Stimulated activated CD8-positive, alpha-beta memory T cell treated with anti-CD3 and anti-CD28 coated beads, Interleukin-4, amount 100 ng/mL, for 24 hours (primary cell): ENCODE results near the gene FAM181A.
A peak's percentile ranks its signal among the peaks of the same experiment; 100 is the strongest.

Experiments
- DNase-seq: peaks from one replicate; pipeline ENCODE4 v3.0.0-alpha.2; 2020; ENCODE audit warnings: low read depth

FAM181A gene

DNA sequence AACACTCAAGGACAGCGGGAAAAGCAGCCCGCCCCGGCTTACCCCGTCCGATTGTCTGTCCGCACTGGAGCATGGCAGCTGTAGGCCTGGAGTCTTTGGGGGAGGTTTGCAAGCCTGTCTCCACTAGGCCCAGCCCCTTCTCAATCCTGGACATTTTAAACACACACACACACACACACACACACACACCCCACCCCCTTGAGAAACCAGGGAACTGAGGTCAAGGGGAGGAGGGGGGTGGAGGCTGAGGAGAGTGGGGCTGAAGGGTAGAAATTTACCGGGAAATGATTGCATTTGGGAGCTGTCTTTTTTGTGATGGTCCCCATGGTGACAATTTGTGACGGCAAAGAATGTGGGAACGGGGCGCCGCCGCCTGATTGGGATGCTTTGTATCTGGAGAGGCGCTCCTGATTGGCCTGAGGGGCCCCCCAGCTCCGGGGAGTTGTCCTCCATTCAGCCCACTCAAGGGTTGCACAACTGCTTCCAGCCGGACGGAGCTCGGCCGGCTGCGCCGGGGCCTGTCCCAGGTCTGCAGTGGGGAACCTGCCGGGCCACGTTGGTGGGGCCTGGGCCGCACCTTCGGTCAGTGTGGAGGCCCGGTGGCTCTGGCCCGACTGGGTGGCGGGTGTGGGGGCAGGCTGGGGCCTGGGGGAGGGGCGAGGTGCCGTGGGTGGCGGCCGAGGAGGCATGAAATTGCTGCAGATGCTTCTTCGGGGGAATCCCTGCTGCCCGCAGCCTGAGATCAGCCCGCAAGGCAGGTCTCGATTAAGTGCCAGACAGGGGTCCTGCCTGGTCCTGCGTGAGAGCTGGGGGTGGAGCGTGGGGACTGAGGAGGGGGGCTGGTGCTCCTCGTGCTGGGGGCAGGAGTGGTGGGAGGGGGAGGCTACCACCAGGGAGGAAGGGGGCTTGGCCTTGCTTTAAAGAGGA, at the start of gene FAM181A:
FAM181A (plus strand) TSS at position 472 of the 927 bp plus-strand sequence. CDS start 942 bp downstream, outside the sequence.
- DNase-seq: no peak

DNA sequence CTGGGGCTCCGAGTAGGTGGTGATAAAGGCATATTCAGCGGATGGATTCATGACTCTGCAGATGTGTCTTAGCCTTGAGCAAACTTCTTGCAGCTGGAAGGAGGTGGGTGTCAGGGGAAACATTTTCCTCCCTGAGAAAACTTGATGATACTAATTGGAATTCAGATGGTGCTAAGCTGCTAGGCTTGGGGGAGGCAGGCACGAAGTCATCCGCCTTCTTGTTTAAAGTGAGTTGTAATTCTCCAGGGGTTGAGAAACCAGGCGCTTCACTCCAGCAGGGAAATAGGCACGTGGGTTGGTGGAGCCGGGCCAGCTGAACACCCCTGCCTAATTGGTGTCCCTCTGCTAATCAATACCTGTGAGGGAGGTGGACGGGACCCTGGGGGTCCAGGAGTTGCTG, 48.9 kb upstream of the FAM181A start:
- no peak for DNase-seq

DNA sequence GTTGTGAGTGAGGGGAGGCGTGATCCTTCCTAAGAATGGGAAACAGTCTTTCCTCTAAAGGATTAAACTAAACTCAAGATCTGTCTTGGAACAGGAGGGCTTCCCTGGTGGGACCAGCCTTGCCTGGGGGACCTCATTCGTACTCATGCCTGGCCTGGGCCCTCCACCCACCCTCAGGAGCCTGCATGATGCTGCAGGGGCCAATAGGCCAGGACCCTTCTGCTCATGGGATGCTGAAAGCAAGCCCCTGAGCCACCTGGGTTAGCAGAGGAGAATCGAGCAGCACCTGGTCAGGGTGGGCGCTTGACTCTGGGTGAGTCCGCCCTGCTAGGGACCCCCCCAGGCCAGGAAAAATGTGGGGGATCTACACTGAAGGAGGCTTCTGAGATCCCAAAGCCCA, 48.3 kb upstream of the FAM181A start:
- no peak for DNase-seq

DNA sequence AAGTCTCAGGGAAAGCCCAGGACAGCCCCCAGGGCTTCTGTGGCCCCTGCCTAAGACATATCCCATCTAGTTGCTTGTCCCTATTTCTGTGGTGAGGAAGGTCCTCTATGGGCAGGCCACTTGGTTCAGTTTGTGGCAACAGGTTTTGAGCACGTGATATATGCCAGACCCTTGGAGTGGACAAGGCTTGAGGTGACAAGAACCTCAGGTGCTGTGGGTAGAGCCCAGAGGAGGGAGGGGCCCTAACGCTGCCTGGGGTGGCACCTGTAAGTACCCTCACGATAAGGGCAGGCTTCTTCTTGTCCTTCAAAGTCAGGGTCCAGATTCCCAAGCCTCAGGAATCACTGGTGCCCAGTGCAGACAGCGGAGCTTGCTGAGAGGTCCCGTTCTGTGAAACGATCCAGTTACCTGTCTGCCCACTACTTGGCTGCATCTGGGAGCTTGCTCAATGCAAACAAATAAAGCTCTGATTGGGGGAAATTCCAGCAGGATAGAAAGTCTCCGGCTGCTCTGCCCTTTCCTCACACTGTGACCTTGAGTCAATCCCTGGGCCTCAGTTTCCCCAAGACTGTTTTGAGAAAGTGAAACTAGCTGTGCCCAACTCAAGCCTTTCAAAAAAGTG, 47.7 kb upstream of the FAM181A start:
- no peak for DNase-seq

DNA sequence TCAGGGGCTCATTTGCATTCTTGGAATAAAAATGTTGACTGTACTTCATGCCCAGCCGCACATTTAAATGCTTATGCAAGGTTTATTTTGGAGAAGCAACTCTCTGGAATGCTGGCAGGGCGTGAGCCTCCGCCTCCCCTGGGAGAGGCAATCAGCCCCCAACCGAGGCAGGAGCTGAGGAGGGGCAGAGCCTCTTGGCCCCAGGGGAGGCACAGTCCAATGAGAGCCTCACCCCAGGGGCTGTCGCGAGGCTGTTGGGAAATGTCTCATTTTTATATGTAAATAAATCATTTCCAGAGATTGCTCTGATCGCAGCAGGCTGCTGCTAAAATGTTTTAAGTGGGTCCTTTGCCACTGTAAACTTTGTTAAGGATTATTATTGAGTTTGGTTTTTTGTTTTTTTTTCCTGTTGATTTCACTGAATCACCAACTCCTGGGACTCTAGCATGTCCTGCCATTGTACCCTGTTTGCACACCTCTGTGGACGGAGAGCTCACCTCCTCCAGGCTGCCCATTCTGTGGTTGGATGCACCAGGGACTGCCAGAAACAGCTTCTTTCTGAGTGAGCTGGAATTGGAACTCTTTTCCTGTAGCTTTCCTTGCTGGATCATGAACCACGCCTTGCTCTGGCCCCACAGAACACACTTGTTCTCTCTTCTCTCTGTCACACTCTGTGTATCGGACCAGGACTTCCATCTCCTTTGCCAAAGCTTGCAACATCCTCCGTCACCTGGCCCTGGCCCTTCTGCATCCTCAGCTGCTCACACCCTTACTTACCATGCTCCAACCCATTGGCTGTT, 46.9 kb upstream of the FAM181A start:
- DNase-seq: no peak

DNA sequence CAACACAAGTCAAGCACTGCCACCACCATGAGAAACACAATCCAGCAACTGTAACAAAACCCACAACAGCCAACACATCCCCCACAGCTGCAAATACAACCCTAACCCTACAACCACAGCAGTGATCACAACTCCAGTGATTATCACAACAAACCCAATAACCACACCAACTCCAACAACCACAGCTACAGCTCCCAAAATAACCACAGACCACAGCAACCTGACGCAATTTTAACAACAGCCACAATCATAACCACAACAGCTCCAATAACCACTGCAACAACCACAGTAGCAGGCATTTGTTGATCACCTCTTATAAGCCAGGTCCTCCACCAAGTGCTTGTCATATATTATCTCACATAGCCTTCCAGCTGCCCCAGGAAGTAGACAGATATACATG, 42.2 kb upstream of the FAM181A start:
- DNase-seq: no peak

DNA sequence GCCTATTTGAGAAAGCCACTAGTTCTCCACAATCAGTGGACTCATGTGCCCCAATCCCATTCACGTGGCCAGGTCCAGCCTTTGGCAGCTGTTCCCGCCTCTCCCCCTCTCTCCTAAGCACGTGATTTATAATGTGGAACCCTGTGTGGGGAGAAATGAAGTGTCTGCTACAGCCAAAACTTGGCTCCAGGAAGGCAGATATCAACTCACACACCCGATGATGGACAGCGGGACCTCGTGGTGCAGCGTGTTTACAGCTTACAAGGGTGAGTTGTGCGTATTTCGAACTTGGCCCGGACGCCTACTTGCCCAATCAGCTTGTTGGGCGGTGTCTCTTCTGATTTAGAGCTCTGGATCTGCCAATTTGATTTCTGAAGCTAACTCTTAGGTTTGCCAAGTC, 38.1 kb upstream of the FAM181A start:
- no peak for DNase-seq

DNA sequence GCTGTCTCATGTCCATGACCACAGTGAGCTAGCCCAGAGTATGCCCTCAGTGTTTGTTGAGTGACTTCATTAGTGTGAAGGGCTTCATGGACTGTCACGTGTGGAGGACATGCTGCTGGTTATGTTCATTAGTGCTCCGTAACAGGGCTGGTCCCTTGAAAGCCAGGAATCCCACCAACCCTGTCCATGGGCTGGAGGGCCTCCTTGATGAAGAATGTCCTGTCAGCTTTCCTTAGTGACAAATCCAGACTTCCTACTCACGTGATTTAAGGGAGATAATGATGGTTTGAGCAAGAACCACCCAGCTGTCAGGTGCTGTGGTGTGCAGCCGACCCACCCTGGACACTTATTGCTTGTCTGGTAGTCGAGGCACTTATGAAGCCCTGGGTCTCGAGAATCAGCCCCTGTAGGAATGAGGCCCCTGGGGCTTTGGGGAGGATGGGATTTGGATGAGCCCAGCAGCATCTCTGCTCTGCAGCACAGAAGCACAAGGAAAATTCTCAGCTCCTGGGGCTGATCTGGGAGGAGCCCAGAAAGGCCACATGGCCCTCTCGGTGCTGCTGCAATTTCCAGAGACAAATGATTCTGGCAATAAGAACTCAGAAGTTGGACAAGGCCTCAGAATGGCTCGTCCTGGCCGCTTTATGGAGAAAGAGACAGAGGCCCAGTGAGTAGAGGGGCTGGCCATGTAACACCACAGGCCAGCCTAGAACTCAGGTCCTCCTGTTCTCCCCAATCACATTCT, 37.2 kb upstream of the FAM181A start:
- DNase-seq: no peak

DNA sequence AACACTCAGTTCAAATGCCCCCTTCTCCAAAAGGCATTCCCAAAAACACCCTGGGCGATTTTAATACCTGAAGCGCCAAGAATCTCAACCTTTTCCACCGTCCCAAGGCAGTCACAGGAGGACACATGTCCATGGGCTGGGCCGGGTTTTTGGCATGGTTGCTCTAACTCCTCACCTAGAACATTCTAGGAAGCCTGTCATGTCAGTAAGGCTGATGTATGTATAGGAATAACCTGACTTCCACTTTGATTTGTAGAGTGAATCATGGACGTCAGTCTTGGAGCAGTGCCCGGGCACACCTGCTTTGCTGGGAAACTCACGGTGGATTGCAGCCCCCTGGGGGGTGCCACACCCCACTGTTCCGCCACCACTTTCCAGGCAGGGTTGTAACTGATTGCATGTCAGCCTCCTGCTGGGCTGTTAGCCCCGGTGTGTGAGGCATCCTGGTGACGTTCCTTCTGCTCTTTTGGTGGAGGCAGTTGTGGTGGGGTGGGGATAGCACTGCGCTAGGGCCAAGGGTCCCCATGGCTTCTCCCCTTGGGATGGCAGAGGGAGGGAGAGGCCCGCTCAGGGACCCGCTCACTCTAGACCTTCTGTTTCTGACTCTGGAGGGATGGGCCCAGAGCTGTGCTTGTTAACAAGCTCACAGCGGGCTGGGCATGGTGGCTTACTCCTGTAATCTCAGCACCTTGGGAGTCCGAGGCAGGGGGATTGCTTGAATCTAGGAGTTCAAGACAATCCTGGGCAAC, 35.2 kb upstream of the FAM181A start:
- DNase-seq: no peak

DNA sequence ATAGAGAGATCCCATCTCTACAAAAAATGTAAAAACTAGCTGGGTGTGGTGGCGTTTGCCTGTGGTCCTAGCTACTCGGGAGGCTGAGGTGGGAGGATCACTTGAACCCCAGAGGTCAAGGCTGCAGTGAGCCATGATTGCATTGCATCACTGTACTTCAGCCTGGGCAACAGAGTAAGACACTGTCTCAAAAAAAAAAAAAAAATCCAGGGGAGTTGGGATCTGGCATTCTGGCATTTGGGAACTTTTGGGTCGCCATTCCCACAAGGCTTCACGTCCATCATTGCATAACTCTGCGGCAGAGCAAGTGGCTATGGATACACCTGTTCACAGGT, 34.7 kb upstream of the FAM181A start:
- no peak for DNase-seq

DNA sequence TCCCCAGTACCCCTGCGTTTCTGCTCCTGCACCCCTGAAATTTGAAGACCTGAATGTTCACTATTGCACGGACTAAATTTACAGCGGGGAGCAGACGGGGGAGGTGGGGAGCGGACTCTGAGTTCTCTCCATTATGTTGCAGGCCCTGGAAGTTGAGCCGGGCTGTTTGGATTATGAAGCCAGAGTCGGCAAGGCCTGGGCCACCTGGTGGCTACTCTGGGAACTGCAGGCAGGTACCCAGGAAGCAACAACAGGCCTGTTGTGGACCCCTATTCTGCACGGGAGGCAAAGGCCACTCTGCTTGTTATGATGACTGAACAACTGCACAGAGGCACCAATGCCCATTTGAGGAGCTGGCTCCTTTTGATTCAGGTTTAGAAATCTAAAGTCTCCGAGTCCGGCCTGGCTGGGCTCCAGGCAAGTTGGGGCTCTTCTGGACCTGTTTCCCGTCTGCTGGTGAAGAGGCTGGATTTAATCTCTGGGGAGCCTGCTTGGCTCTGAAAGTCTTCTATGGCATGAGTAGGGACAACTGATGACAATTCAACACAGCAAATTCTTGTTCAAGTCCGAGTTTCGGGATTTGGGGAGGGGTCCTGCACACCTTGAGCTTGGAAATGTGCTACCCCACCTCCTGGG, 34.1 kb upstream of the FAM181A start:
- peak; percentile 64 for DNase-seq

DNA sequence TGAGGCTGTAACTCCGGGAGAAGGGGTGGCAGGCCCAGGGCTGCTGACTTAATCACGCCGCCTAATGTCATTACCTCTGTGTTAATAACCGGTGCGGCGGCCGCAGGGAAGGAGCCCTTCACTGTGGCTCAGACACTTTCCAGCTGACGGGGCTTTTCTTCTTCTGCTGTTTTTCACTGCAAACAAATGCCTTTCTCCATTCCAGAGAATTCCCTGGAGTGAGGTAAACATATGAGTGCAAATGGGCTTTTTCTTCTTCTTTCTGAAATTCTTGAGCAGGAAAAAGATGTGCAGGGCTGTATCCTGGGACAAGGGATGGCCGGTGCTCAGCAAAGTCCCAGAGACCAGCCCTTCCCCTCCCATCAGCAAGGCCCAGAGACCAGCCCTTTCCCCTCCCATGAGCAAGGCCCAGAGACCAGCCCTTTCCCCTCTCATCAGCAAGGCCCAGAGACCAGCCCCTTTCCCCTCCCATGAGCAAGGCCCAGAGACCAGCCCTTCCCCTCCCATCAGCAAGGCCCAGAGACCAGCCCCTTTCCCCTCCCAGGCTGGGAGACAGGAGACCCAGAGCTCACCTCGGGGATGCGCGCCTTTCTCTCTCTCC, 33.4 kb upstream of the FAM181A start:
- DNase-seq: no peak

DNA sequence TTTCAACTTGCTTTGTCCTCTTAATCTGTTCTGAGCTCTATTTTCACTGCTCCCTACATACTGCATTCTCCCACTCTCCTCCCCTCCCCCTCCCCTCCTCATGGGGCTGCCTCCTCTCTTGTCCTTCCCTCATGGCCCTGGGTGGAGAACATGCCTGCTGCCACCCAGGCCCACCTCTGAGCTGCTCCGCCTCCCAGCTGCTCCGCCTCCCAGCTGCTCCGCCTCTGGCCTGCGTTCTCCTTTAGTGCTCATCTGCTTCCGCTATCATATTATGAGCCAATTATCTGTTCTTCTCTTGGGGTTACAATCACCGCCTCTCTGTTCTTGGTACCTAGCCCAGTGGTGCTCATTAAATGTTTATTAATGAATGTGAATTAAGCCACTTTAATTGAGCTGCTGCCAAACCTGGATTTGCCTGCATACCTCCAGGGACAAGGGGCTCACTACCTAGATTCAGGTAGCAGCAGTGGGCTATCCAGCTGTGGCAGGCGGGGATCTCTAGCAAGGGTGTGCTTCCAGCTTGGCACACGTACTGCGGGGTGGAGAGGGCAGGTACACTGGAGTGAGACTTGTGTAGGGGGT, 32.0 kb upstream of the FAM181A start:
- DNase-seq: no peak

DNA sequence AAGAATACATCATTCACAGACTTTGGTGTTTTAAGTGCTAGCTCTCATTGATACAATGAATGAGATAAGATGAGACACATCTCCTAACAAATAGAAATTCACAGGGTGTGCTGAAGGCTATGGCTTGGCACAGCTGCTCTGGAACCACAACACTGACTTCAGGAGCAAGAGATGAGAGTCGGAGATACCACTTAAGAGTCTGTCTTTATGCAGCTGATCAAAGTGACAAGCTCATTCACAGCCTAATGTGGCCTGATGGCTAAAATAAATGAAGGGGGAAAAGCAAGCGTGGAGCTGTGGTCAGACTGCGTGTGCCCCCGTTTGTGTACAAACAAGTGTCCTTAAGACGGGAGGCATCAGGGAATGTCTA, 29.7 kb upstream of the FAM181A start:
- no peak for DNase-seq

DNA sequence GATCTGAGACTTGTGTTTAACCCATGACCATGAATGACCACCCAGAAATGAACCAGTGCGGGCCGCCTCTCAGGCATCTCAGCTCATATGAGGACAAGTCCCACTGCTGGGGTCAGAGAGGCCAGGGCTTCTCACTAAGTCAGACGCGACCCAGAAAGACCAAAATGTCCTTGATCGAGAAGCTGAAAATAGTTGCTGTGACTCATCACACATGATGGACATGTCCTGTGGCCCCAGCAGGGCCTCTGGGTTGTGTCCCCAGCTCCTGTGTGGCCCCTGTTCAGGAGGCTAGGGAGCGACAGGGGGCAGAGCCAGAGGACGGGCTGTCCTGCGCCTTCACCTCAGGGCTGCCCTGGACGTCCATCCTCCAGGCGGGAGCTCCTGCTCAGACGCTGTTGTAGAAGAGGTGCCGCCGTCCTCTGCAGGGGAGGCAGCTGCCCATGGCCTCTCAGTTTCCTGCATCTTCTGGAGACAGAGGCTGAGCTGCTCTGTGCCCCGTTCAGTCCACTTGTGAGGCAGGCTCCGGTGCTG, 29.0 kb upstream of the FAM181A start:
- DNase-seq: no peak

DNA sequence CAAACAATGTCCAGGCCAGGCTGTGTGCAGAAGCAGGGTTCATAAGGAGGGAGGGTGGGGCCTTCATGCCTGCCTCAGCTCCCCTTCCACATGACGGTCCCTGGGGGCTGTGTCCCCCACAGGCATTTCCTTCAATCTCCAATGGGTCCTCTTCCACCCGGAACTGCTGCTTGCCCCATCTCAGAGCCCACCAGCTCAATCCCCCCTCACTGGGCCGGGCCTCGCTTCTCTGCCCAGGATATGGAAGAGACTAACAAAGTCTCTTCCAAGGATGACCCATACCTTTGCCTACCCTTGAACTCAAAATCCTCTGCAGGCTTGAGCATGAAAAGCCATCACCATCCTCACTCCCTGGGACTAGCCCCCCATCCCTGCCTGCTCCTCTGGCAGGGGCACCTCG, 28.4 kb upstream of the FAM181A start:
- no peak for DNase-seq

DNA sequence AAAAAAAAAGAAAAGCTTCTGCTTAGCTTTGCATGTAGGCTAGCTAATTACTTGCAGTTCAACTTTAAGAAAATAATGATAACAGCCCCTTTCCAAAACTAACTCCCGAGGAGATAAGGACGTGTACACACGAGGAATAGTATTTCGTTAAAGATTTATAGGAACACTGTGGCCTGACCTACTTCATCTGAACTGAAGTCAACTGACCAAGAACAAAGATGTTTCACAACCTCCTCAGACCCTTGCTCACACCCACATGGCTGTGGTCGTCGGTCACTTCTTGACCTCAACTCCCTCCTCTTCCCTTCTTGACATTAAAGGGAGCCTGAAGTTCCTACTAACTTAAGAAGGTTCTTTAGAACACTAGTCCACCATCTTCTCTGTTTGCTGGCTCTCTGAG, 25.3 kb upstream of the FAM181A start:
- DNase-seq: no peak

DNA sequence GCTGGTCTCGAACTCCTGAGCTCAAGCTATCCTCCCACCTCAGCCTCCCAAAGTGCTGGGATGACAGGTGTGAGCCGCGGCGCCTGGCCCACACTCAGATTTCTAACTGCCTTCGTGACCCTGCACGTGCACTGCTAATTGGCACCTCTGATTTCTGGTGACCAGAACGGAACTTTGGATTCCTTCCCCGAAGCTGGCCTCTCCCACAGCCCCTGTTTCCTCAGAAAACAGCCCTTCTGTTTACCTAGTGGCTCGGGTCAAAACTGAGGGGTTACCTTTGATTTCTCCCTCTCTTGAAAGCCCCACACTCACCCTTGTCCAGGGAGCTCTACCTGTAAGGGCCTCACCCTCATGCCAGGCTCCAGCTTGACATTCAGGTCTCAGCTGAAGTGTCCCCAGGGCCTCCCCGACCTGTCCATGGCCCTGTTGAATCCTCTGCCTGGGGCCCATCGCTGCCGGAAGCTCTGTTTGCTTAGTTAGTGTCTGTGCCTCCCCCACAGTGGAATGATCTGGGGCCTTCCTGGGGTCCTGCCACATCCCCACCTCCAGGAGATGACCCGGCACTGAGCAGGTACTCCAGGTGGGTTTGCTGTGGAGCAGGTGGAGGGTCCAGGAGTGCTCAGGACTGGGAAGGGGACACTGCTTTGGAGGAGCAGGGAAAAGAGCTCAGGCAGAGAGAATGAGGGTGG, 24.4 kb upstream of the FAM181A start:
- no peak for DNase-seq
